Loucy (cell line): ENCODE measurements around the gene F13A1.

Experiments used
- H2AFZ ChIP-seq: fragments of 200-600 bp; sonication (generic); 2 replicates; pipeline ENCODE4 v1.6.0; 2016; ENCODE audit warnings: antibody characterized with exemption, mild to moderate bottlenecking, low read length, moderate library complexity
- H3F3A ChIP-seq: fragments of 200-600 bp; 2 replicates; pipeline ENCODE4 v1.6.0; 2016; ENCODE audit warnings: antibody characterized with exemption, low read depth, mild to moderate bottlenecking
- H3K27me3 ChIP-seq: fragments of 200-600 bp; sonication (generic); 2 replicates; pipeline ENCODE4 v1.6.1; 2014; ENCODE audit warnings: low read length, mild to moderate bottlenecking; ENCODE audit not compliant: insufficient read depth, poor library complexity, severe bottlenecking
- H3K36me3 ChIP-seq: fragments of 200-600 bp; sonication (generic); 2 replicates; pipeline ENCODE4 v1.6.1; 2016; ENCODE audit warnings: low read length; ENCODE audit not compliant: insufficient read depth
- H3K4me1 ChIP-seq: fragments of 200-600 bp; sonication (generic); 2 replicates; pipeline ENCODE4 v1.5.1; 2014; ENCODE audit warnings: low read length, mild to moderate bottlenecking; ENCODE audit not compliant: insufficient read depth, poor library complexity, severe bottlenecking
- H3K4me2 ChIP-seq: fragments of 200-600 bp; sonication (generic); 2 replicates; pipeline ENCODE4 v1.6.0; 2014; ENCODE audit warnings: antibody characterized with exemption, low read length, low read depth, mild to moderate bottlenecking; ENCODE audit not compliant: poor library complexity, severe bottlenecking
- H3K4me3 ChIP-seq: fragments of 200-600 bp; sonication (generic); 2 replicates; pipeline ENCODE4 v1.5.1; 2014; ENCODE audit warnings: low read length, mild to moderate bottlenecking, mixed read lengths; ENCODE audit not compliant: poor library complexity, severe bottlenecking
- H3K79me2 ChIP-seq: fragments of 200-600 bp; sonication (generic); 2 replicates; pipeline ENCODE4 v1.6.1; 2014; ENCODE audit warnings: low read length; ENCODE audit not compliant: insufficient read depth
- H3K9ac ChIP-seq: fragments of 200-600 bp; sonication (generic); 2 replicates; pipeline ENCODE4 v1.6.0; 2014; ENCODE audit warnings: mild to moderate bottlenecking, low read depth, low read length, moderate library complexity; ENCODE audit not compliant: poor library complexity, severe bottlenecking
- H3K9me2 ChIP-seq: fragments of 200-600 bp; sonication (generic); replicated peaks from 2 replicates; pipeline ENCODE4 v1.6.1; 2016; ENCODE audit warnings: low read depth, low read length, mixed read lengths
- H3K9me3 ChIP-seq: fragments of 200-600 bp; sonication (generic); 2 replicates; pipeline ENCODE4 v1.6.1; 2014; ENCODE audit warnings: mild to moderate bottlenecking, antibody characterized with exemption, low read length, low read depth; ENCODE audit not compliant: insufficient read depth
- H4K20me1 ChIP-seq: fragments of 200-600 bp; sonication (generic); 2 replicates; pipeline ENCODE4 v1.6.0; 2014; ENCODE audit warnings: antibody characterized with exemption, low read length, mild to moderate bottlenecking; ENCODE audit not compliant: insufficient read depth, poor library complexity, severe bottlenecking
- CTCF ChIP-seq: fragments of 200-600 bp; sonication (generic); conservative IDR thresholded peaks from 2 replicates; pipeline ENCODE4 v1.5.1; 2014; ENCODE audit warnings: mild to moderate bottlenecking, antibody characterized with exemption, low read length
- EZH2phosphoT487 ChIP-seq: fragments of 200-600 bp; IDR thresholded peaks from 2 replicates; pipeline ENCODE4 v1.6.1; 2018; ENCODE audit warnings: antibody characterized with exemption, mild to moderate bottlenecking, moderate library complexity, borderline replicate concordance

The F13A1 gene

GRCh38 chr6:6154335-6154734 is 166.1 kb downstream of the F13A1 start:
- TF ChIP-seq CTCF, result no peak
- TF ChIP-seq EZH2phosphoT487, result no peak
- no peaks in the 10 kb centered on the region for H3K4me1 ChIP-seq
- H3K79me2 ChIP-seq, result no peaks in the 10 kb centered on the region
- no peaks in the 10 kb centered on the region for H3F3A ChIP-seq
- H3K27me3 ChIP-seq, result no peaks in the 10 kb centered on the region
- H3K4me3 ChIP-seq, result no peak overlapping the region
- H3K9me2 ChIP-seq, result no peaks in the 10 kb centered on the region
- H3K9me3 ChIP-seq, result no peaks in the 10 kb centered on the region
- no peak overlapping the region for H2AFZ ChIP-seq
- no peak overlapping the region for H3K9ac ChIP-seq
- H3K36me3 ChIP-seq, result no peaks in the 10 kb centered on the region
- H3K4me2 ChIP-seq, result no peak overlapping the region
- H4K20me1 ChIP-seq, result no peaks in the 10 kb centered on the region

- Histone ChIP-seq H3F3A (no peaks in the 10 kb centered on the region), H3K27me3 (no peaks in the 10 kb centered on the region), H3K9me2 (no peaks in the 10 kb centered on the region), H3K9me3 (no peaks in the 10 kb centered on the region), H4K20me1 (no peaks in the 10 kb centered on the region), H2AFZ (no peak overlapping the region), H3K9ac (no peak overlapping the region), H3K4me3 (no peak overlapping the region), H3K4me1 (no peaks in the 10 kb centered on the region), H3K79me2 (no peaks in the 10 kb centered on the region), H3K4me2 (no peak overlapping the region), H3K36me3 (no peaks in the 10 kb centered on the region)
- TF ChIP-seq EZH2phosphoT487 (no peak), CTCF (no peak)
Measured at GRCh38 chr6:6152060-6152459, 168.4 kb downstream of the F13A1 start.

- TF ChIP-seq CTCF, result no peak
- no peak for TF ChIP-seq EZH2phosphoT487
- H4K20me1 ChIP-seq, result no peaks in the 10 kb centered on the region
- no peaks in the 10 kb centered on the region for H3K27me3 ChIP-seq
- H2AFZ ChIP-seq, result no peak overlapping the region
- H3K36me3 ChIP-seq, result no peaks in the 10 kb centered on the region
- no peaks in the 10 kb centered on the region for H3K79me2 ChIP-seq
- no peaks in the 10 kb centered on the region for H3K9me3 ChIP-seq
- H3K9ac ChIP-seq, result no peak overlapping the region
- H3F3A ChIP-seq, result no peaks in the 10 kb centered on the region
- no peaks in the 10 kb centered on the region for H3K4me1 ChIP-seq
- no peak overlapping the region for H3K4me2 ChIP-seq
- no peak overlapping the region for H3K4me3 ChIP-seq
- H3K9me2 ChIP-seq, result no peaks in the 10 kb centered on the region
Measured at GRCh38 chr6:6148192-6148815, 172.2 kb downstream of the F13A1 start.
